ENCODE measurements around the gene TAS2R8.
"Not testable (repeated sequence)": the region's sequence is repeated elsewhere in the genome, so short reads cannot be mapped to it uniquely, and the experiment has no call there.

Gene TAS2R8

GRCh38 chr12:10802587-10802986, 4.5 kb downstream of the TAS2R8 start, which contains the start of gene TAS2R7:
Gene TAS2R7, minus strand, starts transcription at chr12:10802627. Its CDS starts 57 bp downstream, at chr12:10802570.
- DNase-seq (ENCODE audit: low read depth in 1 of 2, low spot score in 1 of 2), result no peak
- no peak within 1 kb of the TSS for H3K4me3 ChIP-seq (replicated peaks; ENCODE audit: insufficient read depth, low read length)
- peaks cover 3% of the 10 kb centered on the region for H3K27me3 ChIP-seq (ENCODE audit: insufficient read depth, poor library complexity, severe bottlenecking)
- no peak for TF ChIP-seq POLR2AphosphoS5 (IDR thresholded peaks at IDR 0.05; ENCODE audit: low read depth)
- TF ChIP-seq CTCF (IDR thresholded peaks at IDR 0.05; ENCODE audit: insufficient read depth, low read length), result no peak
- no peak for TF ChIP-seq GABPA (IDR thresholded peaks at IDR 0.05; ENCODE audit: low read depth)
- no peak for TF ChIP-seq REST (IDR thresholded peaks at IDR 0.05; ENCODE audit: insufficient replicate concordance, low read depth)
- no peak for TF ChIP-seq SPI1 (IDR thresholded peaks at IDR 0.05; ENCODE audit: borderline replicate concordance, low read depth)
- H3K27ac ChIP-seq (replicated peaks), result no peak within 1 kb of the TSS

- no peak overlapping the region for H3K4me3 ChIP-seq (replicated peaks; ENCODE audit: insufficient read depth, low read length)
- no peak overlapping the region for H3K27ac ChIP-seq (replicated peaks)
- H3K27me3 ChIP-seq (ENCODE audit: insufficient read depth, poor library complexity, severe bottlenecking), result peaks cover 3% of the 10 kb centered on the region
- TF ChIP-seq CTCF (IDR thresholded peaks at IDR 0.05; ENCODE audit: insufficient read depth, low read length) (no peak), GABPA (IDR thresholded peaks at IDR 0.05; ENCODE audit: low read depth) (no peak), SPI1 (IDR thresholded peaks at IDR 0.05; ENCODE audit: borderline replicate concordance, low read depth) (no peak), POLR2AphosphoS5 (IDR thresholded peaks at IDR 0.05; ENCODE audit: low read depth) (no peak), REST (IDR thresholded peaks at IDR 0.05; ENCODE audit: insufficient replicate concordance, low read depth) (no peak)
- DNase-seq (ENCODE audit: low read depth in 1 of 2, low spot score in 1 of 2), result no peak
These were observed 5.3 kb downstream of the TAS2R8 start for GRCh38 chr12:10801741-10802140.

GRCh38 chr12:10794222-10794621, 12.9 kb downstream of the TAS2R8 start:
- Histone ChIP-seq H3K4me3 (replicated peaks; ENCODE audit: insufficient read depth, low read length) (no peak overlapping the region), H3K27ac (replicated peaks) (no peak overlapping the region), H3K27me3 (ENCODE audit: insufficient read depth, poor library complexity, severe bottlenecking) (peaks cover 8% of the 10 kb centered on the region)
- DNase-seq (ENCODE audit: low read depth in 1 of 2, low spot score in 1 of 2), result no peak
- TF ChIP-seq CTCF (IDR thresholded peaks at IDR 0.05; ENCODE audit: insufficient read depth, low read length), result no peak
- TF ChIP-seq GABPA (IDR thresholded peaks at IDR 0.05; ENCODE audit: low read depth), result no peak
- TF ChIP-seq POLR2AphosphoS5 (IDR thresholded peaks at IDR 0.05; ENCODE audit: low read depth), result no peak
- no peak for TF ChIP-seq SPI1 (IDR thresholded peaks at IDR 0.05; ENCODE audit: borderline replicate concordance, low read depth)
- TF ChIP-seq REST (IDR thresholded peaks at IDR 0.05; ENCODE audit: insufficient replicate concordance, low read depth), result no peak

- not testable (repeated sequence) for H3K27me3 ChIP-seq (ENCODE audit: insufficient read depth, poor library complexity, severe bottlenecking); DNase-seq (ENCODE audit: low read depth in 1 of 2, low spot score in 1 of 2); H3K4me3 ChIP-seq (replicated peaks; ENCODE audit: insufficient read depth, low read length); H3K27ac ChIP-seq (replicated peaks)
These were observed 15.3 kb downstream of the TAS2R8 start for GRCh38 chr12:10791769-10792168.
